Adrenal gland (tissue), 12 donors: ENCODE results near the gene B4GALNT3. TPM values are rescaled to one million over a fixed set of nuclear protein-coding genes. Genes with fewer than 3 reads are reported as not detected.

Source experiments
- DNase-seq, 7 donors: peaks; one replicate each; pipeline ENCODE4 v3.0.0-alpha.2; 2019 to 2020
- H3K27ac ChIP-seq, 5 donors: fragments of 200-600 bp; sonication (generic) in 4 of 5; 1 replicate in 3 of 5; 2 replicates in 2 of 5; pipeline versions ENCODE4 v1.5.1 to v1.8.0; 2016 to 2020; ENCODE audit warnings: mild to moderate bottlenecking in 1 of 5
- H3K27me3 ChIP-seq: fragments of 200-600 bp; 2 replicates; pipeline ENCODE4 v1.8.0; 2021
- H3K36me3 ChIP-seq, 2 donors: fragments of 200-600 bp; replicated peaks in 1 of 2; 1 replicate in 1 of 2; 2 replicates in 1 of 2; pipeline versions ENCODE4 v1.5.1 to v1.8.0; 2018 to 2022
- H3K4me1 ChIP-seq, 2 donors: fragments of 200-600 bp; replicated peaks in 1 of 2; 1 replicate in 1 of 2; 2 replicates in 1 of 2; pipeline versions ENCODE4 v1.5.1 to v1.8.0; 2018 to 2021
- H3K4me3 ChIP-seq, 4 donors: fragments of 200-600 bp; sonication (generic) in 3 of 4; one replicate each; pipeline ENCODE4 v1.5.1; 2016 to 2018
- H3K9me3 ChIP-seq, 3 donors: fragments of 200-600 bp; sonication (generic) in 1 of 3; replicated peaks in 1 of 3; 1 replicate in 2 of 3; 2 replicates in 1 of 3; pipeline versions ENCODE4 v1.5.1 to v1.8.0; 2016 to 2021
- POLR2A ChIP-seq, 2 donors: fragments of 450-650 bp; IDR thresholded peaks; one replicate each; pipeline ENCODE4 v1.6.1; 2017; ENCODE audit warnings: antibody characterized with exemption in 2 of 2, mild to moderate bottlenecking in 2 of 2, moderate library complexity in 1 of 2
- WGBS, 4 donors: extraction: QIAGEN DNeasy Blood & Tissue Kit in 2 of 4; methylation state at CpG; one replicate each; pipeline versions ENCODE4 v1.1.5 to v1.1.7; 2013 to 2017; 5-methylcytosine and 5-hydroxymethylcytosine counted together
- intact Hi-C, 2 donors: fragments of 100-400 bp; cut with DNase I; formaldehyde crosslinking; loops; one replicate each; pipeline versions ENCODE4 v1.14.1 to v1.15.0; 2022 to 2023
- polyA plus RNA-seq, 3 donors: library from polyadenylated mRNA; stranded (reverse); fragments of 200-250 nt in 2 of 3; fragments of 350-450 nt in 1 of 3; fragmentation: Illumina TruSeq in 1 of 3; extraction: RNeasy Lipid Tissue Mini Kit (QIAGEN cat#74804) in 1 of 3; gene quantifications; one replicate each; pipeline ENCODE4 v1.2.3, GENCODE V29; 2013 to 2014
- total RNA-seq, 9 donors: library from RNA; depleted of rRNA in 4 of 9; stranded (reverse); fragments of >200 nt in 4 of 9; fragments of 120-200 nt in 1 of 9; fragmentation: NEBNext Ultra II Directional in 1 of 9; extraction: Animal tissue kit (Norgen Biotek cat#: 25700) in 1 of 9; gene quantifications; one replicate each; pipeline versions ENCODE4 v1.1.0 to v1.2.4, GENCODE V29; 2013 to 2023
- TF ChIP-seq, protein P1 (sequence below), 6 experiments: fragments of 450-650 bp in 4 of 6; fragments of 200-600 bp in 2 of 6; sonication (generic) in 1 of 6; IDR thresholded peaks; 1 replicate in 5 of 6; 2 replicates in 1 of 6; pipeline versions ENCODE4 v1.5.1 to v1.8.0; 2016 to 2021; ENCODE audit warnings: antibody characterized with exemption in 6 of 6, mild to moderate bottlenecking in 2 of 6, moderate library complexity in 1 of 6
- donor health status: healthy with polysubstance abuse.
- donor health status: Bipolar disorder and iron deficiency.
- donor health status: DM: yes; HTN: yes; CAD: no.
- donor health status: DM: no; HTN: no; CAD: no.
- donor health status: DM: no; HTN: no; CAD: no.
- donor health status: DM: yes; HTN: yes; CAD: no.

Gene B4GALNT3
- total and polyA plus RNA-seq, 12 donors: 3.1 to 43.1 (median 28.5) TPM

DNA sequence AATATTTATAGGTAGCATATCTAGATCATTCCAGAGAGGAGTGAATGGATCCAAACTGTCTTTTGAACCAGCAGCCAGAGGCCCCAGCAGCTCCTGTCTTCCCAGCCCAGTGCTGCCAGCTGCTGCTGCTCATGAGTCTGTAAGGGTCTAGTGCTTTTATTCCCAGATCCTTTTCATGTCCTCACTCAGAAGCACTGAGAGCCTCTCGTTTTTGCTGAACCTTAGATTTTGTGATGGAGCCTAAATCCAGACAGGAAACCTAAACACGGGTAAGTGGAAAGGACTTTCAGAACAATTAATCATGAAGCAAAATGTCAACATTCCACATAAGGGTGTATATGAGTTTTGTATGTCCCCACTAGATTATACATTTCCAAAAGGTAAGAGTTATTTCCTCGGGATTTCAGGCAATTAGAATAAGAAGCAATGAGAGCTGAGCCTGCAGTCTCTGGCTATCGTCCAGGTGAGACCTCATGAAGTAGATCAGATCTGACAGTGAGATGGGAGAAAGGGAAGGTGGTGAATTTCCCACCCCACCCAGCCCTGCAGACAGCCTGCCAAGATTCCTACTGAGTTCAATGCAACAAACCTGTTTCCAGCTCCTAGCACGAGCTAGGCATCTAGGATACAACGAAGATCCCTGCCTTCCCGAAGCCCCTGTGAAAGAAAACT is 119.1 kb downstream of the B4GALNT3 start:
- no peak overlapping the region for H3K27ac ChIP-seq
- H3K27me3 ChIP-seq: no peaks in the 10 kb centered on the region
- peaks cover 11 to 14% of the 10 kb centered on the region in 2 donors for H3K4me1 ChIP-seq
- TF ChIP-seq, protein P1, sequence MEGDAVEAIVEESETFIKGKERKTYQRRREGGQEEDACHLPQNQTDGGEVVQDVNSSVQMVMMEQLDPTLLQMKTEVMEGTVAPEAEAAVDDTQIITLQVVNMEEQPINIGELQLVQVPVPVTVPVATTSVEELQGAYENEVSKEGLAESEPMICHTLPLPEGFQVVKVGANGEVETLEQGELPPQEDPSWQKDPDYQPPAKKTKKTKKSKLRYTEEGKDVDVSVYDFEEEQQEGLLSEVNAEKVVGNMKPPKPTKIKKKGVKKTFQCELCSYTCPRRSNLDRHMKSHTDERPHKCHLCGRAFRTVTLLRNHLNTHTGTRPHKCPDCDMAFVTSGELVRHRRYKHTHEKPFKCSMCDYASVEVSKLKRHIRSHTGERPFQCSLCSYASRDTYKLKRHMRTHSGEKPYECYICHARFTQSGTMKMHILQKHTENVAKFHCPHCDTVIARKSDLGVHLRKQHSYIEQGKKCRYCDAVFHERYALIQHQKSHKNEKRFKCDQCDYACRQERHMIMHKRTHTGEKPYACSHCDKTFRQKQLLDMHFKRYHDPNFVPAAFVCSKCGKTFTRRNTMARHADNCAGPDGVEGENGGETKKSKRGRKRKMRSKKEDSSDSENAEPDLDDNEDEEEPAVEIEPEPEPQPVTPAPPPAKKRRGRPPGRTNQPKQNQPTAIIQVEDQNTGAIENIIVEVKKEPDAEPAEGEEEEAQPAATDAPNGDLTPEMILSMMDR (IDR thresholded peaks at IDR 0.05): no peak
- TF ChIP-seq POLR2A (IDR thresholded peaks at IDR 0.05): no peak
- H3K9me3 ChIP-seq: no peaks in the 10 kb centered on the region
- 66 to 72% (median 68%) methylated on average over 7 of the region's 7 CpGs for WGBS, 4 donors
- no peaks in the 10 kb centered on the region for H3K36me3 ChIP-seq
- intact Hi-C loops: loop anchor here in 1 of 2 donors (5.0 to 10.0 kb wide), 2 partner anchors 66 to 173 kb away; partner anchors contain the start of gene WNK1
- H3K4me3 ChIP-seq: no peak overlapping the region
- DNase-seq: peak in 1 of 7 donors; percentile 15

DNA sequence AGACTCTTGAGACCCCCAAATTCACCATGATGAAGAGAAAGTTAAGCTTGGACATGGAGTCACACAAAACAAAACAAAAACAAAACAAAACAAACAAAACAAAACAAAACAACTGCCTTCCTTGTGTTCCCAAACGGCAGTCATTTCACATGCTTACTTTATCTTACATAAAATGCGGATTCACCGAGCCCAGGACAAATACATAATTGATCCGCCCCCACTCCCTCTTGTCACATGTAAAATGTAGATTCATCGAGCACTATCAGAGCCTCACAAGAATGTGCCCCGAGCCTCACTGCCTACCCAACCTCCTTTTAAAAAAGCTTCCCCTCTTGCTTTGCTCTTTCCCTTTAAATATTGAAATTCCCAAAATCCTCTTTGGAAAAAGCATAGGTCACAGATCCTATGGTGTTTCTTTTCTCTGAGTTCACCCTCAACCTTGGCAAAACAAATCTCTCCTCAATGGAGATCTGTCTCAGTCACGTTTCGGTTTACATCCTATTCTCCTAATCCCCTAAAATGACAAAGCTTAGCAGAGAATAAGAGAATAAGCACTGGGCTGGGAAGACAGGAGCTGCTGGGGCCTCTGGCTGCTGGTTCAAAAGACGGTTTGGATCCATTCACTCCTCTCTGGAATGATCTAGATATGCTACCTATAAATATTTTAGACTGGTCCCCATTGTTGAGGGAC is 119.8 kb downstream of the B4GALNT3 start:
- no peak overlapping the region for H3K27ac ChIP-seq
- DNase-seq: peak in 1 of 7 donors; percentile 6
- H3K36me3 ChIP-seq: no peaks in the 10 kb centered on the region
- H3K4me3 ChIP-seq: no peak overlapping the region
- H3K9me3 ChIP-seq: no peaks in the 10 kb centered on the region
- H3K4me1 ChIP-seq: peaks cover 11 to 14% of the 10 kb centered on the region in 2 donors
- no peak for TF ChIP-seq POLR2A (IDR thresholded peaks at IDR 0.05)
- TF ChIP-seq, protein P1 (IDR thresholded peaks at IDR 0.05): no peak
- 73 to 79% (median 77%) methylated on average over 9 of the region's 9 CpGs for WGBS, 4 donors
- intact Hi-C loops: loop anchor here in 1 of 2 donors (5.0 to 10.0 kb wide), 2 partner anchors 65 to 173 kb away; partner anchors contain the start of gene WNK1
- H3K27me3 ChIP-seq: no peaks in the 10 kb centered on the region

DNA sequence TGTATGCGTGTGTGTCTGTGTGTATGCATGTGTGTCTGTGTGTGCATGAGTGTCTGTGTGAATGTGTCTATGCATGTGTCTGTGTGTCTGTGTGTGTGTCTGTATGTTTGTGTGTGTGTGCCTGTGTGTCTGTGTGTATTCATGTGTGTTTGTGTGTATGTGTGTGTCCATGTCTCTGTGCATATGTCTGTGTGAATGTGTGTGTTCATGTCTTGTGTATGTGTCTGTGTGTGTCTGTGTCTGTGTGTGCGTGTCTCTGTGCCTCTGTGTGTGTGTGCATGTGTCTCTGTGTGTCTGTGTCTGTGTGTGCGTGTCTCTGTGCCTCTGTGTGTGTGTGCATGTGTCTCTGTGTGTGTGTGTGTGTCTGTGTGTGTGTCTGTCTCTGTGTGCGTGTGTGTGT is 121.1 kb downstream of the B4GALNT3 start:
- Histone ChIP-seq H3K27me3 (no peaks in the 10 kb centered on the region), H3K4me1 (peaks cover 7 to 9% of the 10 kb centered on the region in 2 donors), H3K9me3 (no peaks in the 10 kb centered on the region), H3K36me3 (no peaks in the 10 kb centered on the region), H3K4me3 (no peak overlapping the region), H3K27ac (no peak overlapping the region)
- 90 to 100% (median 93%) methylated on average over 4 of the region's 4 CpGs for WGBS, 4 donors
- no peak for TF ChIP-seq POLR2A (IDR thresholded peaks at IDR 0.05)
- TF ChIP-seq, protein P1 (IDR thresholded peaks at IDR 0.05): no peak
- intact Hi-C loops: no loop called here
- DNase-seq: no peak

DNA sequence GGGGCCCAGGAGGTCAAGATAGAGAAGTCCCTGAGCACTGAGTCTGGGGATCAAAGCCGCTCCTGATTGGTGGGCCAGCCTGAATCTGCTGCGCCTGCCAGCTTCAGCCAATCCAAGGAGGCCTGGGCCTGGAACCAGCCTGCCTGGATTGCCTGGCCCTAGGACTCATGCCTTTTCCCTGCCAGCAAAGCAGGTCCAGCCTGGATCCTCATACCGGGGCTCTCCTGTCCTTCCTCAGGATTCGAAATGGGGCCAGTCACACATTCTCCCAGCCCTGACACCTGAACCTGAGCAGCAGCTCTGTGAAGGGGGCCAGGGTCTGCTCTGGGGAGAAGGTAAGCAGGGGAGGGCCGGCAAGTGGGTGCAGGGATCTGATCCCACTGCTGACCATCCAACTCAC is 121.6 kb downstream of the B4GALNT3 start:
- no peaks in the 10 kb centered on the region for H3K9me3 ChIP-seq
- peaks cover 2 to 3% of the 10 kb centered on the region in 2 donors for H3K4me1 ChIP-seq
- no peaks in the 10 kb centered on the region for H3K36me3 ChIP-seq
- H3K4me3 ChIP-seq: no peak overlapping the region
- WGBS, 4 donors: 80 to 94% (median 91%) methylated on average over 1 to 5 of the region's 5 CpGs
- H3K27me3 ChIP-seq: no peaks in the 10 kb centered on the region
- TF ChIP-seq, protein P1 (IDR thresholded peaks at IDR 0.05): no peak
- TF ChIP-seq POLR2A (IDR thresholded peaks at IDR 0.05): no peak
- no peak for DNase-seq
- intact Hi-C loops: no loop called here
- H3K27ac ChIP-seq: no peak overlapping the region
